Thyroid gland (tissue), 4 donors: ENCODE measurements around the gene HOXD8. TPM values are rescaled to one million over a fixed set of nuclear protein-coding genes. Genes with fewer than 3 reads are reported as not detected.

Source experiments
- DNase-seq, 2 donors: peaks; one replicate each; pipeline ENCODE4 v3.0.0-alpha.2; 2019
- H3K27ac ChIP-seq, 3 donors: fragments of 200-600 bp; sonication (generic); 1 replicate in 2 of 3; 2 replicates in 1 of 3; pipeline ENCODE4 v1.5.1; 2016 to 2019; ENCODE audit warnings: mild to moderate bottlenecking in 1 of 3, moderate library complexity in 1 of 3
- H3K27me3 ChIP-seq: fragments of 200-600 bp; sonication (generic); one replicate; pipeline ENCODE4 v1.5.1; 2019
- H3K36me3 ChIP-seq, 2 donors: fragments of 200-600 bp; sonication (generic); one replicate each; pipeline ENCODE4 v1.5.1; 2016 to 2019
- H3K4me1 ChIP-seq, 2 donors: fragments of 200-600 bp; sonication (generic); one replicate each; pipeline ENCODE4 v1.5.1; 2017 to 2019
- H3K4me3 ChIP-seq, 3 donors: fragments of 200-600 bp; sonication (generic); replicated peaks in 1 of 3; 1 replicate in 2 of 3; 2 replicates in 1 of 3; pipeline ENCODE4 v1.5.1; 2016; ENCODE audit warnings: mild to moderate bottlenecking in 1 of 3
- H3K9me3 ChIP-seq: fragments of 200-600 bp; sonication (generic); one replicate; pipeline ENCODE4 v1.5.1; 2017
- POLR2A ChIP-seq, 2 donors: fragments of 450-650 bp; IDR thresholded peaks; one replicate each; pipeline ENCODE4 v1.6.1; 2017; ENCODE audit warnings: antibody characterized with exemption in 2 of 2, mild to moderate bottlenecking in 2 of 2, moderate library complexity in 1 of 2
- WGBS, 2 donors: methylation state at CpG; one replicate each; pipeline ENCODE4 v1.1.5; 2017; 5-methylcytosine and 5-hydroxymethylcytosine counted together
- intact Hi-C: fragments of 100-400 bp; cut with DNase I; formaldehyde crosslinking; loops from one replicate; pipeline ENCODE4 v1.15.1; 2023
- total RNA-seq, 4 donors: library from RNA; depleted of rRNA; stranded (reverse); fragments of >200 nt; gene quantifications; one replicate each; pipeline ENCODE4 v1.2.3, GENCODE V29; 2016
- TF ChIP-seq, protein P1 (sequence below), 6 experiments: fragments of 200-600 bp in 3 of 6; fragments of 450-650 bp in 3 of 6; sonication (generic) in 3 of 6; IDR thresholded peaks; one replicate each; pipeline ENCODE4 v1.5.1; 2016 to 2019; ENCODE audit warnings: antibody characterized with exemption in 6 of 6, mild to moderate bottlenecking in 2 of 6, inconsistent platforms in 1 of 6, moderate library complexity in 1 of 6

Gene HOXD8
- total RNA-seq, 4 donors from 2014 or later: 4.1 to 24.9 (median 9.9) TPM

DNA sequence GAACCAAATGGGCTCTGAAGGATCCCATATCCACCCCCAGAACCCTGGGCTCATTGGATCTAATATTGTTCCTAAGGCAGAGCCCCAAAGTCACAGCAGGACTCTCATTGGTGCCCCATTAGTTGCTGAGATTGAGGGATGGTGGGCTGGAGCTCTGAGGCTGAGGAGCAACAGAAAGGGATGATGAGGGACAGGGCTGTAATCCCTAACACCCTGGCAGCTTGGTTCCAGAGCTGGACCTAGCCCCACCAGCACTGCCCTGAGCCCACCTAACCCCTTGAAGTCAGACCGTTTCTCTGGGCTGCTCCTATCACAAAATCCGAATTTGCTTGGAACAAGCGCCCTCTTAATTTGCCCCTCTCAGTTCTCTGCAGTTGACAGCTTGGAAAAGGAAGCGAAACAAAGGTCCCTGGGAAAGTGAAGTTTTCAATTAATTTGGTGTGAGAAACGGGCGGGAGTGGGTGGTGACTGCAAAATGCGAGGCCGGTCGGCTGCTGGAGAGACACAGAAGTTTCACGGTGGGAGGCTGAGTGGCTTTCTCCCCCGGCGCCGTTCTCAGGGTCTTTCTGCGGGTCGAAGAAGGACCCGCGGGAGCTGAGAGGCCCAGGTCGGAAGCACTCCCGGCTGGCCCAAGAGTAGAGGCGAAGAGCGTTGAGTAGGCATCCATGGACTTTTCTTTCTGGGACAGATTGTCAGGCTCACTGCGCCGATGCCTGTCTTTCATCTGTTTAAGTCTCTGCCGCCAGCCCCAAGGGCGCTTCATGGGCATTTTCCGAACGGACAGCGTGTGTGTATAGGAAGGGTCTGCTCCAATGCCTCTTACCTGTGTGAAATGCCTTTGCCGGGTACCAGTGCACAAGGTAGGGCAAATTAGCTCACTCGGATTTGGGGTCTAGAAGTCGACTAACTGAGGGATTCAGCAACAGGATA lies 37.9 kb upstream of the HOXD8 start:
- no peaks in the 10 kb centered on the region for H3K36me3 ChIP-seq
- 4 to 12% methylated on average over 28 to 29 of the region's 31 CpGs for WGBS, 2 donors
- H3K4me1 ChIP-seq: peaks cover 3 to 28% of the 10 kb centered on the region in 2 donors
- no peak overlapping the region for H3K4me3 ChIP-seq
- DNase-seq: no peak
- intact Hi-C loops: loop anchor here (10.0 kb wide), 1 partner anchor 407 kb away; no protein-coding TSS in a partner anchor
- TF ChIP-seq, protein P1, sequence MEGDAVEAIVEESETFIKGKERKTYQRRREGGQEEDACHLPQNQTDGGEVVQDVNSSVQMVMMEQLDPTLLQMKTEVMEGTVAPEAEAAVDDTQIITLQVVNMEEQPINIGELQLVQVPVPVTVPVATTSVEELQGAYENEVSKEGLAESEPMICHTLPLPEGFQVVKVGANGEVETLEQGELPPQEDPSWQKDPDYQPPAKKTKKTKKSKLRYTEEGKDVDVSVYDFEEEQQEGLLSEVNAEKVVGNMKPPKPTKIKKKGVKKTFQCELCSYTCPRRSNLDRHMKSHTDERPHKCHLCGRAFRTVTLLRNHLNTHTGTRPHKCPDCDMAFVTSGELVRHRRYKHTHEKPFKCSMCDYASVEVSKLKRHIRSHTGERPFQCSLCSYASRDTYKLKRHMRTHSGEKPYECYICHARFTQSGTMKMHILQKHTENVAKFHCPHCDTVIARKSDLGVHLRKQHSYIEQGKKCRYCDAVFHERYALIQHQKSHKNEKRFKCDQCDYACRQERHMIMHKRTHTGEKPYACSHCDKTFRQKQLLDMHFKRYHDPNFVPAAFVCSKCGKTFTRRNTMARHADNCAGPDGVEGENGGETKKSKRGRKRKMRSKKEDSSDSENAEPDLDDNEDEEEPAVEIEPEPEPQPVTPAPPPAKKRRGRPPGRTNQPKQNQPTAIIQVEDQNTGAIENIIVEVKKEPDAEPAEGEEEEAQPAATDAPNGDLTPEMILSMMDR (IDR thresholded peaks at IDR 0.05): no peak
- no peak for TF ChIP-seq POLR2A (IDR thresholded peaks at IDR 0.05)
- H3K9me3 ChIP-seq: no peaks in the 10 kb centered on the region
- H3K27me3 ChIP-seq: peaks cover 88% of the 10 kb centered on the region
- no peak overlapping the region for H3K27ac ChIP-seq

GRCh38 chr2:176092270-176093144 lies 37.0 kb upstream of the HOXD8 start, which contains the start of gene HOXD13:
TSS of gene HOXD13 (plus strand) at chr2:176092721. CDS start at chr2:176092891, 170 bp downstream.
- no peak within 1 kb of the TSS for H3K27ac ChIP-seq
- DNase-seq: no peak

GRCh38 chr2:176093145-176093897 lies 36.2 kb upstream of the HOXD8 start:
- intact Hi-C loops: loop anchor here (10.0 kb wide), 1 partner anchor 409 kb away; no protein-coding TSS in a partner anchor
- Histone ChIP-seq H3K27me3 (peaks cover 89% of the 10 kb centered on the region), H3K9me3 (no peaks in the 10 kb centered on the region), H3K27ac (no peak overlapping the region), H3K4me3 (peak overlapping the region in 1 of 3 donors; percentile 12), H3K4me1 (peaks cover 9 to 36% of the 10 kb centered on the region in 2 donors), H3K36me3 (no peaks in the 10 kb centered on the region)
- TF ChIP-seq, protein P1 (IDR thresholded peaks at IDR 0.05): no peak
- no peak for TF ChIP-seq POLR2A (IDR thresholded peaks at IDR 0.05)
- DNase-seq: no peak
- 8 to 9% methylated on average over 13 to 30 of the region's 53 CpGs for WGBS, 2 donors

More at GRCh38 chr2:176092270-176093144, 37.0 kb upstream of the HOXD8 start, which contains the start of gene HOXD13:
- 4 to 7% methylated on average over 27 to 72 of the region's 95 CpGs for WGBS, 2 donors
- Histone ChIP-seq H3K4me1 (peaks cover 11 to 37% of the 10 kb centered on the region in 2 donors), H3K9me3 (no peaks in the 10 kb centered on the region), H3K4me3 (peak within 1 kb of the TSS in 1 of 3 donors; percentile 12), H3K27me3 (peaks cover 89% of the 10 kb centered on the region), H3K36me3 (no peaks in the 10 kb centered on the region)
- no peak for TF ChIP-seq POLR2A (IDR thresholded peaks at IDR 0.05)
- TF ChIP-seq, protein P1 (IDR thresholded peaks at IDR 0.05): no peak
- intact Hi-C loops: loop anchor here (10.0 kb wide), 1 partner anchor 408 kb away; no protein-coding TSS in a partner anchor

DNA sequence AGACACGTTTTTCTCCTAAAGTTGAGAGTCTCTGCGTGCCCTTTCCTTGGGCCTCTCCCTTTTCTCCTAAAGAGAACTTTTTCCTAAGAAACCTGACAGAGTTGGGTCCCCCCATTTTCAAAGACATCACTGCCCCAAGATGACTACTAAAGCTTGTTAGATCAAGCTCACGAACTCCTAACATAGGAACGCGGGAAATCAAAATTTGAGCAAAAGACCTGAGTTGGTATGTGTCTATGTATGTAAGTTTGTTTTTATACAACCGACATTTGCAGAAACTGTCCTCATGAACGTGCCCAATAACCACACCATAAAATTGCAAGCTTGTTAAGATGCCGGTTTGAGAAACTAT lies 35.6 kb upstream of the HOXD8 start:
- Histone ChIP-seq H3K27ac (no peak overlapping the region), H3K27me3 (peaks cover 89% of the 10 kb centered on the region), H3K4me3 (no peak overlapping the region), H3K9me3 (no peaks in the 10 kb centered on the region), H3K36me3 (no peaks in the 10 kb centered on the region), H3K4me1 (peaks cover 9 to 33% of the 10 kb centered on the region in 2 donors)
- DNase-seq: no peak
- TF ChIP-seq, protein P1 (IDR thresholded peaks at IDR 0.05): no peak
- no peak for TF ChIP-seq POLR2A (IDR thresholded peaks at IDR 0.05)
- 4 to 5% methylated on average over 8 of the region's 8 CpGs for WGBS, 2 donors
- intact Hi-C loops: loop anchor here (10.0 kb wide), 1 partner anchor 409 kb away; no protein-coding TSS in a partner anchor
